RPMI8226 (cell line): ENCODE measurements around the gene SLC4A1.
"Not testable (repeated sequence)": the region's sequence is repeated elsewhere in the genome, so short reads cannot be mapped to it uniquely, and the experiment has no call there.

Source experiments
- DNase-seq: peaks from one replicate; pipeline ENCODE4 v3.0.0-alpha.2; 2015

SLC4A1 gene

GRCh38 chr17:44255915-44256314 is 12.0 kb downstream of the SLC4A1 start:
- no peak for DNase-seq

- no peak for DNase-seq
Measured at GRCh38 chr17:44254361-44255095, 13.4 kb downstream of the SLC4A1 start.

DNA sequence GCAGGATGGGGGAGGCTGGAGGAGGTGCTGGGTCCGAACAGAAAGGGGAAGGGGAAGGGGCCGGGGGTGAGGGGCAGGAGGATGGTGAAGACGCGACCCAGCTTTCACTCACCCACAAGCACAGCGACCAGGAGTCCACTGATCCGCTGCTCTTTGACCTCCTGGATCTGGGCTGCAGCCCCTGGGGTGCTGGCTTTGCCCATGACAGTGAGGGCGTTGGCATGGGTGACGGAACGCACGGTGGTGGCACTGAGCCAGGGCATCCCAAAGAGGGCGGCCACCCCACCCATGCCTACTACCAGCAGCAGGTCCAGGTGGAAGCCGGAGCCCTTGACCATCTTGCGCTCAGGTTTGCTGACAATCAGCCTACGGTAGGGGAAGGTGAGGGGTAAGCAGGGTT is 14.9 kb downstream of the SLC4A1 start:
- DNase-seq: no peak

DNA sequence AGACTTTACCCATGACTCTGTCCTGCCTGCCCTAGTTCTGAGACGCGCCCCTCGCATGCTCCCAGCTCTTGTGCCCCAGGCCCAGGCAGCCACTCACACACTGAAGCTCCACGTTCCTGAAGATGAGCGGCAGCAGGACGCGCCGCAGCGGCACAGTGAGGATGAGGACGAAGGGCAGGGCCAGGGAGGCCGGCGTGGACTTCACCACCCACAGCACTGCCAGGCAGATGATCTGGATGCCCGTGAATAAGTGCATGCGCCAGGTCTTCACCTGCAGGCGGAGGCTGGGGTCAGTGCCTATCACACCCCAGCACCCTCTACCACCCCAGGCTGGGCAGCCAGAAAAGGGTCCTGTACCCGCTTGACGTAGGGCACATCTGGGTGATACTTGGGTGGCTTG is 16.9 kb downstream of the SLC4A1 start:
- no peak for DNase-seq

- no peak for DNase-seq
Measured at GRCh38 chr17:44249501-44250246, 18.3 kb downstream of the SLC4A1 start.

DNA sequence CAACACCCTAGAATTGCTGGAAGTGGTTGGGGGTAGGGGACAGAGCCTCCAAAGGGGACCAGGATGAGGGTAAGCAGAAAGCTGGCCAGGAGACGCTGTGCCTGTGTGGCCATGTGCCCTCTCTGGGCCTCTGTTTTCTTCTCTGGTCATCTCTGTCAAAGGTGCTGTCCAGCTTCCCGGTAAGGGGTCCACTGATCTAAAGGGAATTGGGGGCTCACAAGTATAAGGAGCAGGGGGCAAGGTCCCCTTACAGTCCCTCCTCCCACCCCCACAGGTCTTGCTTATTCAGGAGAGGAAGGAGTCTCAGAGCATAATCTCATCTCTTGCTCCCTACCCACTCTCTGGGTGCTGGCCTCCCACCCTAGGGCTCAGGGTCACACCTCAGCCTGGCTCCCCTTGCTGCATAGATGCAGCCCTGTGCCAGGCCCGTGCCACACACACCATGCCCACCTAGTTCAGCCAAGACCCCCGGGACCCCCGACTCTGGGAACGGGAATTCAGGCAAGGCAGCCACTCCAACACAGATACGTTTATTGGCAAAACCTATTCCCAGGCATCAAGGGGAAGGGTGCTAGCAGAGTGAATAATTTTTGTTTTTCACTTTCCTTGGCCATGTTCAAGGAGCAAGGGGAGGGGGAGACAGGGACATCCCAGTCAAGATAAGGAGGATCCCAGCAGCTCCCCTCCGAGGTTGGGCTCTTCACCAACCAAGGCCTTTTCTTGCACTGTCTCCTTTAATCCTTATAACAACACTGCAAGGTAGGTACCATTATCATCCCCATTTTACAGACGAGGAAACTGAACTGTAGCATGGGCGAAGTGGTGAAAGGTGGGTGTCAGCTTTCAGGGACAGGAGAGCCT is 19.8 kb downstream of the SLC4A1 start:
- no peak for DNase-seq

DNA sequence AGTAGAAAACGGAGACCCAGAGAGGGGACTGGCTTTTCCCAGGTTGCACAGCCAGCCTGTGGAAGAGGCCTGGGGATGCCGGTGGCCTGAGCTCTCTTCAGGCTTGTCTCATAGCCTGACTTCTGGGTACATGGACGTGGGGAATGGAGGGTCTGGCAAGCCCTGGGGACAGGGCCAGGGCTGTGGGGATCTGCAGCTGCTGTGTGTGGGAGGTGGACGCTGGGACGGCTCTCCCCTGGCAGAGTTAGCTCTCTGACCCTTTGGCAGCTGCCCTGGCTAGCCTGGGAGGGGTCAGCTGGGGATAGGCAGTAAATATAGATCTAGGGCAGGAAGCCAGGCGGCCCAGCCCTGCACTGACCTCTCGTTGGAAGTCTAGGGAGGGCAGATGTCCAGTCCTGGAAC is 20.5 kb downstream of the SLC4A1 start:
- no peak for DNase-seq

DNA sequence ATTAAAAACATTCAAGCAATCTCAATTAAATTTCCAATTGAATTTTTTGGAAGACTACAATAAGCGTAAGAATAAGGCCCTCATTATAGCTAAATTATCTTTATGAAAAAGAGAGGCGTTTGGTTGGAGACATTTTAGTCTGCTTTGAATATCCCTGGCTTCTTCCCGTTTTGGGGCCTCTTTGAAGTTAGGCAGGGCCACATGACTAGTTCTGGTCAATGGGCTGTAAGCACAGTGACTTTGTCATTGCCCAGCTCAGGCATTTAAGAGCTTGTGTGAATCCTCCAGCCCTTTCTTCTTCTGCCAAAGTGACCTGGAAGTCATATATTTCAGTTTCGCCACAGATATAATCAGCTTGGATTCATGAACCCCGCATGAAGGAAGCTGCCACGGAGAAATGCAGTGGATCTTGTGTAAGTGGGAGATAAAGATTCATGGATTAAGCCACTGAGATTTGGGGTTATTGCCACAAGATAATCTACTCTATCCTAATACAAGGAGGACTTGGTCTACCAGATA is 26.8 kb downstream of the SLC4A1 start:
- DNase-seq: no peak

DNA sequence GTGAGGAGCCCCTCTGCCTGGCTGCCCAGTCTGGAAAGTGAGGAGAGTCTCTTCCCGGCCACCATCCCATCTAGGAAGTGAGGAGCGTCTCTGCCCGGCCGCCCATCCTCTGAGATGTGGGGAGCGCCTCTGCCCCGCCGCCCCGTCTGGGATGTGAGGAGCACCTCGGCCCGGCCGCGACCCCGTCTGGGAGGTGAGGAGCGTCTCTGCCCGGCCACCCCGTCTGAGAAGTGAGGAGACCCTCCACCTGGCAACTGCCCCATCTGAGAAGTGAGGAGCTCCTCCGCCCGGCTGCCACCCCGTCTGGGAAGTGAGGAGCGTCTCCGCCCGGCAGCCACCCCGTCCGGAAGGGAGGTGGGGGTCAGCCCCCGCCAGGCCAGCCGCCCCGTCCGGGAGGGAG is 30.0 kb downstream of the SLC4A1 start:
- not testable (repeated sequence) for DNase-seq

GRCh38 chr17:44236444-44236991 is 31.4 kb downstream of the SLC4A1 start:
- no peak for DNase-seq

DNA sequence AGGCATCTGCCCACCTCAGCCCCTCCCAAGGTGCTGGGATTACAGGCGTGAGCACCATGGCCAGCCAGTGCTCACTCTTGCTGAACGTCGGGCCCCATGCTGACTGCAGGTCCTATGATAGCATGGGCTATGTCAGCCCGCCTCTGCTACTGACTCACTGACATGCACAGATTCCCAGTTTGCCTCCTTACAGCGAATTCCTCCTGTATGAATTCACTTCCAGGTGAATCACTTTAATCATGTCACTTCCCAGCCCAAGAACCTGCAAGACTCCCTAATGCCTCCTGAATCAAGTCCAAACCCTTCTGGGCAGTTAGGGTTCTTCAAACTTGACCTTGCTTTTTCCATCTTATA is 32.4 kb downstream of the SLC4A1 start:
- no peak for DNase-seq

GRCh38 chr17:44233582-44233981 is 34.4 kb downstream of the SLC4A1 start:
- no peak for DNase-seq

GRCh38 chr17:44232061-44232460 is 35.9 kb downstream of the SLC4A1 start:
- no peak for DNase-seq

DNA sequence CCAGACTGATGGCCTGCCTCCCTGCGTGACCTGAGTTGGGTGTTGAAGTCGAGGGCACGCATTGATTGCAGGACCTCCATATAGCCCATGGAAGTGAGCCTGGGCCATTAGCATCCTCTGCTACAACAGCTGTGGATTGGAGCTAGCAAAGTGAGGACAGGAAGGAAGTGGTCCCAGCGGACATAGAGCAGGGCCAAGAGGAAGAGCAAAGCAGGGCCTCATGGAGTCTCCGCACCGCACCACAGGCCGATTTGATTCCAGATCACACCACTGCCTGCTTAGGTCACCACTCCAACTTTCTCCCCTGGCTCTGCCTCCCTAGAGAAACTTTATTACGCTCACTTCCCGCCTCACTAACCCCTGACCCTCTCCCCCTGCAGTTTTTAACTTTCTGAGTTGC is 37.8 kb downstream of the SLC4A1 start:
- DNase-seq: no peak

DNA sequence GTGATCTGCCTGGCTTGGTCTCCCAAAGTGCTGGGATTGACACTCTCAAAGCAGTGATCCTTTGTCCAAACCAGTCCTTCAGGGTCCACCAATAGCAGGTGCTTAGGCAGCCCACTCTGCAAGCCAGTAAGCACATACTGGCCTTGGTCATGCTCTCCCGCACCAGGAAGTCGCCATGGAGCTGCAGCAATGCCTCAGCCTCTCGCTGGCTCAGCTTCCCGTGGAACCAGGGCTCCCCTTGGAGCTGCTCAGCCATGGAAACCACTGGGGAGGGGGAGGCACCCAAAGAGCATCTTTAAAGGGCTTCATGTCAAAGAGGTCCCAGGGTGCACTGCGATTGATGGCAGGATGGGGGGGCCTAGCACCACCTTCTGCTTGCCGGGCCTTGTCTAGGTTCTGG is 38.8 kb downstream of the SLC4A1 start:
- DNase-seq: no peak

GRCh38 chr17:44223541-44224071 is 44.3 kb downstream of the SLC4A1 start:
- DNase-seq: no peak

DNA sequence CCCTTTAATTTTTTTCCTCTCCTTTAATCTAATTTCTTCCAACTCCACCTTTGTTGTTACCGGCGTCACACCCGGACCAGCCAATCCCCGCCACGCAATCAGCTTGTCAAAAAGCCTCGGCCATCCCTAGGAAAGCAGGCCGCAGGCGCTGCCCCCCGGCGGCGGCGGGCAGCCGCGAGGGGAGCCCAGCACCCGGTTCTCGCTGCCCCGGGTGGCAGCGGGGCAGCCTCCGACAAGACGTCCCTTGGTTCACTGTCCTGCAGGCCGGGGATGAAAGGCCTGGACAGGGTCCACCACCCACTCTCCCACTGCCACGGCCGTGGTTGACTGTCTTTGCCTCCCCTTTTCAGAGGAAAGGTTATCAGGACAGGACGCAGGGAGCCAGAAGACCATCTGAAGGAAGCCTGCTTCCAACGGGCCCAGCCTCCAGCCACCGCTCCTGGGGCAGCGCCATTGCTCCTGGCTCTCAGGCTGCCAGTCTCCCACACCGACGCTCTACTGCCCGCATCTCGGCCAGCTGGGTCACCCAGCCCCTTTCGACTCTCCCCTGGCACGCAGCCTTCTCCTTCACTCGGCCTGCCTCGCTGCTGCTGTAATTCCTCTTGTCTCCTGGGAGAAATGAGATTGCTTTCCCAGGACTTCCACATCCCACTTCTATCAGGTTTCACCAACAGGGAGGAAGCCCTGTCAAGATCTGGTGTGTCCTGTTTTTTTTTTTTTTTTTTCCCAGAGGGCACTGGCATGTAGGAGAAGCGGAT is 45.6 kb downstream of the SLC4A1 start:
- peak; percentile 65 for DNase-seq

GRCh38 chr17:44221862-44222111 is 46.1 kb downstream of the SLC4A1 start:
- no peak for DNase-seq

- DNase-seq: peak; percentile 84
Measured at GRCh38 chr17:44221084-44221861, 46.7 kb downstream of the SLC4A1 start.

DNA sequence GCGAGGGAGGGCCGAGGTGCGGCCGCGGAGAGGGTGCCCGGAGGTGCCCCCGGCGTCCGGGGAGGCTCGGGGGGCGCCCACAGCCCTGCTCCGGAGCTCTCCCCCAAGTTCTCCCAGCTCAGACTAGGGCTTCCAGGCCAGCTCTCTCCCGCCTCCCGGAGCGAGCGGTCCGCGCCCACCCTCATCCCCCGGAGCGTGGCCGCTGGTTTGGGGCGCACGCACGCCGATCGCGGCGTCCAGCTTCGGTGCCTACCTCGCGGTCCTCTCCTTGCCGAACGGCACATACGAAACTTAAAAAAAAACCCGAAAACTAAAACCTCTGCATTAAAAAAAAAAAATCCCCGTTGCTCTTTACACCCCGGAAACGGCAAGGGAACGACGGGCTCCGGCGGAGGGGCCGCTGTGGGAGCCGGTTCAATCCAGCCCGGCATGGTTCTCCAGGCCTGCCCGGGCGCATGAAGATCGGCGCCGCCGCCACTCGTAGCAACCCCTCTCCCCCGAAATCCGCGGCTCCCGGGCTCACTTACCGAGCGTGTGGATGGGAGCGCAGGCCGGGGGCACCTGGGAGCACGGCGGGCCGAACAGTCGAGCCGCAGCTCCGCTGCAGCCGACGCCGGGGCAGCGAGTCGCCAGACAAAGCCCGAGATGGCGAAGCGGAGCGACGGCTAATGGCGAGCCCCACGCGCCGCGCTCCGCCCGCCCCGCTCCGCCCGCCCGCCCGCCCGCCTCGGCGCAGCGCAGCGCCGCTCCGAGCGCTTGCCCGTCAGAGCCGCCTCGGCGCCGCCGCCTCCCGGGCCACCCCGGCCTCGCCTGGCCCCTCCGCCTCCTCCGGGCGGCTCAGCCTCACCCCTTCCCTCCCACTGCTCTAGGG is 47.5 kb downstream of the SLC4A1 start:
- DNase-seq: peak; percentile 66
